ENCODE data around the gene MN1. TPM values are rescaled to one million over a fixed set of nuclear protein-coding genes. Genes with fewer than 3 reads are reported as not detected.

The MN1 gene
- total RNA-seq, 1 donor: 0.86 TPM

DNA sequence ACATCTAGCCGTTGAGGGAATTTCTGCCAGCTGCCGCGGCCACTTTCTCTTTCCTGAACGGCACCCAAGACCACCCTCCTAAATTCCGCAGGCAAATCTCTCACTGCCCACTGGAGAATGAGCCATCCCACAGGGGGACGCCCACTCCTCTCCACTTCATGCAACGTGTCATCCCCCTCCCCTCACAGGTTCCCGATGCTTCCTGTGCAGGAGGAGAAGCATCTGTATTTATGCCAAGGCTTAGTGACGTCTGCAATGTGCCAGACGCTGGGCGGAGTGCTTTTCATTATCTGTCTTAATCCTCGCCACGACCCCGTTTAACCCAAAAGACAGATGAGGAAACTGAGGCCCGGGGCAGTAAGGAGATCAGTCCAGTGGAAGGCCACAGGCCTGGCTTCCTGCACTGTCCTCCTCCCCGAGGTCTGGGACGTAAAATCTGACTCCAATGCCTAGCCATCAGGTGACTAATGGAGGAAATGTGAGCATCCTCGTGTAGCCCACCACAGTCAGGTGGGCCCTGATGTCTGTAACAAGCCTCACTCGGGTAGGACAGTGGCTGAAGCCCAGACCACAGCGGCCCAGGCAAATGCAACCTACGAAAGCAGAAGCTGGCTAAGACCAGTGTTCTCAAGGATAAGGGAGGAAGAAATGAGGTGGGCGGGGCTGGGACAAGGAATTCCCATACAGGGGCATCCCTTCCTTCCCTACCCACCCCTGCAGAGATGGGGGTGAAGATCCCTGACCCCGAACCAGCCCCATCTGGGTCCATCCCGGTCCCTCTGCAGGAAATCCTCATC lies 23.1 kb downstream of the MN1 start:
- TF ChIP-seq CTCF (IDR thresholded peaks at IDR 0.05; ENCODE audit: insufficient read depth, low read depth, low read length): no peak
- DNase-seq (ENCODE audit: low read depth): peak; percentile 77
- H3K4me3 ChIP-seq (ENCODE audit: low read depth, low read length): no peak overlapping the region

DNA sequence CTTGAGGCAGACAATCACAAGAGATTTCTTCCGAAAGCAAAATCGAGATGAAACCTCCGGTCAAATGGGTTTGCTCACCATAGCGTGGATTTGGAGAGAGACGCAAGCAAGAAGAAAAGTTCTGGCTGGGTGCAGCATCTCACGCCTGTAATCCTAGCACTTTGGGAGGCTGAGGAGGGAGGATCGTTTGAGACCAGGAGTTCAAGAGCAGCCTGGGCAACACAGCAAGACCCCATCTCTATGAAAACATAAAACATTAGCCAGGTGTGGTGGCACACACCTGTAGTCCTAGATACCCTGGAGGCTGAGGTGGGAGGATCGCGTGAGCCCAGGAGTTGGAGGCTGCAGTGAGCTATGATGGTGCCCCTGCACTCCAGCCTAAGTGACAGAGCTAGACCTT lies 24.4 kb downstream of the MN1 start:
- no peak overlapping the region for H3K4me3 ChIP-seq (ENCODE audit: low read depth, low read length)
- no peak for DNase-seq (ENCODE audit: low read depth)

GRCh38 chr22:27776650-27776958 lies 25.0 kb downstream of the MN1 start:
- DNase-seq (ENCODE audit: low read depth): no peak
- H3K4me3 ChIP-seq (ENCODE audit: low read depth, low read length): no peak overlapping the region
- TF ChIP-seq CTCF (IDR thresholded peaks at IDR 0.05; ENCODE audit: insufficient read depth, low read depth, low read length): no peak

More for the DNA sequence above, 24.4 kb downstream of the MN1 start:
- no peak for TF ChIP-seq CTCF (IDR thresholded peaks at IDR 0.05; ENCODE audit: insufficient read depth, low read depth, low read length)

DNA sequence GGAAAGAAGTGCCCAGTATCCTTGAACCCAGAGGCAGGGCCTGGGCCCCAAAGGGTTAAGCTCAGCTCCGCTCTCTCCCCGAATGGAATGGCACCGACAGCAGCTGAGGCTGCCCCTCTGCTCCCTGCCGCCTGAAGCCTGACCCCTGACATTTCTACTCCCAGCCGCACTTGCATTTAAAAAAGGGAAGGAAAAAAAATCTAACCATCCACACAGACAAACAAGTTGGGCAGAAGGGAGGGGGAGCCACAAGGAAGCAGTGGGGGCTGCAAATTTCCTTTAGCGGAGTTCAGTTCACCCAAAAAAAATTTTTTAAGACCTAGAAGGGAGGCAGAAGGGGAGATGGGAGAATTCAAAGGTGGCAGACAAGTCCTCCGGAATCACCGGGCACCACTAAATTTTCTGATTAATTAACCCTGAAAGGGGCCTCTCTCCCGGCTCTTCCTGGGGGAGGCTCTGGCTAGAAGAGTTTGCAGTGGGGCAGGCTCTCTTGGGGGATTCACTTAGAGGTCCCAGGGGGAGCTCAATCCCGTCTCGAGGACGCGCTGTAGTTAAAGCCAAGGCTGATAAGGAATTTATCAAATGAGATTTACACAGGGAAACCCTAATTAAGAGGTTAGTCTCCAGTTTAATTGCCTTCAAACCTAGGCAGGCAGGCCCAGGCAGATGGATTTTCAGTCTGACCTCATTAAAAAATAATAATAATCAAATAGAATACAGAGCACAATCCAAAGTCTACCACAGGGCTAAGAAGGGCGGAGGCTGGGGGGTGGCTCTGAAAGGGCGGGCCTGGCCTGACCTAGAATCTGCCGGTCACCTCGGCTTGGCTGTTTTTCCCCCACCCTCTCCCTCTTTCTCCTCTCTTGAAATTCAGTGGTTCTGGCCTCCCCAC lies 25.6 kb downstream of the MN1 start:
- TF ChIP-seq CTCF (IDR thresholded peaks at IDR 0.05; ENCODE audit: insufficient read depth, low read depth, low read length): no peak
- H3K4me3 ChIP-seq (ENCODE audit: low read depth, low read length): no peak overlapping the region
- no peak for DNase-seq (ENCODE audit: low read depth)

DNA sequence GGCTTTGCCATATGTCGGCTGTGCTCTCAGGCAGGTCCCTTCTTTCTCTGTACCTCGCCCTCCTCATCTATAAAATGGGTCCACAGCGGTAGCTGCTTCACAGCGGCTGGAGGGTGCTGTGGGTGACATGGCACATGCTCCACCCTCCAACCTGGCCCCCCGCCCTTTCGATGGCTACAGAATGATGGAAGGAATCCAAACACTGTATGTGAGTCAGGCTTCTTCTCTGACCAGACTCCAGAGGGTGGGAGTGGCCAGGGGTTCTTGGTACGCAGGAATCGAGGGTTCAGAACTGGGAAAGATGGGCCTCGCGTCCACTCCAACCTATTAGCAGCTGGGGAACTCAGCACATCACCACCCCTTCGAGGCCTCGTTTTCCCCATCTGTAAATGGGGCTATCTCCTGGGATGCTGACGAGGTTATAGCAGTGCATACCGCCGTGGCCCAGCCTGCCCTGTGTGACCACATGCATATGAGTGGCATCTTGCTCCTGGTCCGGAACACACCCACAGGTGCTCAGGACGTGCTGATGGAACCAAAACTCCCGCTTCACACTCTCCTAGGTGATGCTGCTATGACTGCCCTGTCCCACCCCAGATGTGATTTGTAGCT lies 26.4 kb downstream of the MN1 start:
- DNase-seq (ENCODE audit: low read depth): no peak
- no peak overlapping the region for H3K4me3 ChIP-seq (ENCODE audit: low read depth, low read length)
- TF ChIP-seq CTCF (IDR thresholded peaks at IDR 0.05; ENCODE audit: insufficient read depth, low read depth, low read length): no peak

GRCh38 chr22:27774200-27774599 lies 27.4 kb downstream of the MN1 start:
- TF ChIP-seq CTCF (IDR thresholded peaks at IDR 0.05; ENCODE audit: insufficient read depth, low read depth, low read length): no peak
- H3K4me3 ChIP-seq (ENCODE audit: low read depth, low read length): no peak overlapping the region
- DNase-seq (ENCODE audit: low read depth): no peak

Measured in fibroblast of villous mesenchyme (primary cell).